ENCODE results near the gene GPX8. TPM values are rescaled to one million over a fixed set of nuclear protein-coding genes. Genes with fewer than 3 reads are reported as not detected.

Gene GPX8
- total and polyA plus RNA-seq, 10 of the 15 experiments (the other 5 are each of a cell fraction or from before 2014, with no cell fraction given), result 0.11 TPM; not detected in 9

- Histone ChIP-seq H3K9ac (ENCODE audit: control insufficient read depth, insufficient read depth, low read length) (no peak overlapping the region), H3K79me2 (ENCODE audit: control insufficient read depth, insufficient read depth, low read length) (no peaks in the 10 kb centered on the region), H3K9me3 (replicated peaks; ENCODE audit: control insufficient read depth, insufficient read depth, low read length) (no peaks in the 10 kb centered on the region), H3K27ac (ENCODE audit: control insufficient read depth, insufficient read depth) (no peak overlapping the region), H3K4me2 (ENCODE audit: control insufficient read depth, insufficient read depth) (no peak overlapping the region), H4K20me1 (ENCODE audit: control insufficient read depth, insufficient read depth) (no peaks in the 10 kb centered on the region), H3K36me3 (ENCODE audit: control insufficient read depth in 2 of 2, insufficient read depth in 2 of 2, low read length in 1 of 2) (no peaks in the 10 kb centered on the region), H2AFZ (ENCODE audit: control insufficient read depth, low read depth, low read length) (no peak overlapping the region), H3K27me3 (replicated peaks in 1 of 2; ENCODE audit: control insufficient read depth in 2 of 2, insufficient read depth in 2 of 2, low read length in 1 of 2) (no peaks in the 10 kb centered on the region; a peak in 1 of 4 replicates), H3K4me1 (ENCODE audit: control insufficient read depth, insufficient read depth, low read length) (no peaks in the 10 kb centered on the region), H3K4me3 (no peak overlapping the region)
- CTCF ChIA-PET, result no interaction called here
- ATAC-seq (no peak), FAIRE-seq (no peak), DNase-seq (ENCODE audit: low read depth, low spot score) (no peak)
- in situ Hi-C loops (cut with MboI), result no loop called here
- TF ChIP-seq E2F4 (IDR thresholded peaks at IDR 0.05; ENCODE audit: low read depth, low read length), result no peak
- TF ChIP-seq EP300 (IDR thresholded peaks at IDR 0.05; ENCODE audit: borderline replicate concordance in 1 of 2, control insufficient read depth in 1 of 2, low read depth in 2 of 2, low read length in 2 of 2), result no peak
- TF ChIP-seq ZSCAN29 (IDR thresholded peaks at IDR 0.05), result no peak
- TF ChIP-seq NFYB (IDR thresholded peaks at IDR 0.05; ENCODE audit: insufficient read depth, low read depth, low read length), result no peak
- TF ChIP-seq MEF2B (IDR thresholded peaks at IDR 0.05; ENCODE audit: partially characterized antibody, poor library complexity, severe bottlenecking), result no peak
- TF ChIP-seq CBFB (IDR thresholded peaks at IDR 0.05; ENCODE audit: low read depth), result no peak
- TF ChIP-seq MXI1 (IDR thresholded peaks at IDR 0.05; ENCODE audit: low read depth, low read length), result no peak
- TF ChIP-seq BCLAF1 (IDR thresholded peaks at IDR 0.05), result no peak
- no peak for TF ChIP-seq RBBP5 (conservative IDR thresholded peaks at IDR 0.05)
- TF ChIP-seq ZZZ3 (IDR thresholded peaks at IDR 0.05; ENCODE audit: control insufficient read depth, insufficient read length, low read depth), result no peak
- no peak for TF ChIP-seq SIN3A (IDR thresholded peaks at IDR 0.05; ENCODE audit: low read depth, low read length)
- no peak for TF ChIP-seq CHD2 (IDR thresholded peaks at IDR 0.05; ENCODE audit: borderline replicate concordance, low read depth, low read length)
- no peak for TF ChIP-seq SUZ12 (IDR thresholded peaks at IDR 0.05; ENCODE audit: unreplicated experiment)
- no peak for TF ChIP-seq MTA3 (IDR thresholded peaks at IDR 0.05; ENCODE audit: borderline replicate concordance, low read length)
- TF ChIP-seq IKZF1 (conservative IDR thresholded peaks at IDR 0.05), result no peak
- TF ChIP-seq TCF3 (IDR thresholded peaks at IDR 0.05; ENCODE audit: borderline replicate concordance, insufficient read depth, low read depth, low read length), result no peak
- TF ChIP-seq CREM (IDR thresholded peaks at IDR 0.05; ENCODE audit: low read depth), result no peak
- no peak for TF ChIP-seq PAX8 (IDR thresholded peaks at IDR 0.05)
- no peak for TF ChIP-seq PBX3 (IDR thresholded peaks at IDR 0.05; ENCODE audit: insufficient replicate concordance, low read depth, low read length)
- POLR2A ChIA-PET, result no interaction called here
- intact Hi-C loops (cut with micrococcal nuclease; ENCODE audit: unreplicated experiment), result no loop called here
- RAD21 ChIA-PET (ENCODE audit: unreplicated experiment), result no interaction called here
- SMC1A ChIA-PET (ENCODE audit: uncharacterized antibody, unreplicated experiment), result no interaction called here
- no TSS peak for BruUV-seq (replicated peaks)
Measured at GRCh38 chr5:55113327-55113726, 46.6 kb upstream of the GPX8 start.

Data from GM12878 (cell line).